A549 (cell line): ENCODE measurements around the gene ALDH1A1. TPM values are rescaled to one million over a fixed set of nuclear protein-coding genes. Genes with fewer than 3 reads are reported as not detected.

ENCODE experiments used
- ATAC-seq, 2 experiments: fragments of 200-7000 bp in 1 of 2; fragments of >200 bp in 1 of 2; cut with Nextera tagmentation in 1 of 2; cut with Tn5 transposase in 1 of 2; 3 replicates each; pipeline versions ENCODE4 v1.8.0 to v1.9.1; 2018 to 2020; ENCODE audit warnings: mild to moderate bottlenecking in 1 of 2, moderate library complexity in 1 of 2
- CTCF ChIA-PET: fragments of 300-600 bp; sonication (Branson Sonifier 250); formaldehyde crosslinking; extraction: SDS; loops from one replicate; lab custom pipeline; 2021; ENCODE audit warnings: antibody characterized with exemption, inconsistent platforms; lab: Yijun Ruan, JAX
- POLR2A ChIA-PET: fragments of 350-600 bp; formaldehyde crosslinking; extraction: SDS; loops from one replicate; lab custom pipeline; 2021; ENCODE audit warnings: antibody characterized with exemption, inconsistent platforms; lab: Yijun Ruan, JAX
- DNase-seq, 2 experiments: peaks; one replicate each; pipeline versions ENCODE4 v3.0.0 to v3.0.0-alpha.2; 2011 to 2016; ENCODE audit warnings: low read depth in 1 of 2, low spot score in 1 of 2
- FAIRE-seq: peaks from 2 replicates; lab custom pipeline; 2011; peaks lifted over from hg19 to GRCh38; lab: Jason Lieb, UNC
- H3K27ac ChIP-seq, 2 experiments: fragments of >200 bp; sonication (Bioruptor Twin); formaldehyde crosslinking; 3 replicates each; pipeline ENCODE4 v1.5.1; 2016 to 2017
- H3K4me1 ChIP-seq: fragments of >200 bp; sonication (Bioruptor Twin); formaldehyde crosslinking; 3 replicates; pipeline ENCODE4 v1.6.1; 2016
- H3K4me2 ChIP-seq: fragments of >200 bp; sonication (Bioruptor Twin); formaldehyde crosslinking; 3 replicates; pipeline ENCODE4 v1.6.1; 2016
- H3K4me3 ChIP-seq: fragments of >200 bp; sonication (Bioruptor Twin); formaldehyde crosslinking; 3 replicates; pipeline ENCODE4 v1.5.1; 2016
- H3K9me3 ChIP-seq: fragments of >200 bp; sonication (Bioruptor Twin); formaldehyde crosslinking; 3 replicates; pipeline ENCODE4 v1.6.1; 2016
- BHLHE40 ChIP-seq: IDR thresholded peaks from 2 replicates; pipeline ENCODE4 v1.6.1; 2012; ENCODE audit warnings: low read depth, low read length, inconsistent platforms
- CBX2 ChIP-seq: fragments of 200-600 bp; sonication (generic); IDR thresholded peaks from 2 replicates; pipeline ENCODE4 v1.6.1; 2016; ENCODE audit warnings: low read depth, mild to moderate bottlenecking, borderline replicate concordance
- CHD2 ChIP-seq: fragments of 150-350 bp; IDR thresholded peaks from 2 replicates; pipeline ENCODE4 v1.6.1; 2014; ENCODE audit warnings: low read length; ENCODE audit not compliant: partially characterized antibody
- EHF ChIP-seq: fragments of 250-450 bp; sonication (Bioruptor Pico); IDR thresholded peaks from 2 replicates; pipeline ENCODE4 v1.5.0; 2020; ENCODE audit warnings: mild to moderate bottlenecking
- ESRRA ChIP-seq: fragments of 150-350 bp; IDR thresholded peaks from 2 replicates; pipeline ENCODE4 v1.6.1; 2014; ENCODE audit warnings: mild to moderate bottlenecking, low read length, borderline replicate concordance
- FOXS1 ChIP-seq: fragments of 250-450 bp; sonication (Bioruptor Pico); IDR thresholded peaks from 2 replicates; pipeline ENCODE4 v1.5.0; 2020; ENCODE audit warnings: mild to moderate bottlenecking, moderate library complexity
- HEYL ChIP-seq: fragments of 250-450 bp; sonication (Bioruptor Pico); IDR thresholded peaks from 2 replicates; pipeline ENCODE4 v1.8.0; 2021; ENCODE audit warnings: mild to moderate bottlenecking, moderate library complexity
- JUNB ChIP-seq: fragments of >200 bp; sonication (Bioruptor Twin); formaldehyde crosslinking; IDR thresholded peaks from 2 replicates; pipeline ENCODE4 v1.6.1; 2016
- KDM1A ChIP-seq: fragments of 200-600 bp; sonication (generic); IDR thresholded peaks from 2 replicates; pipeline ENCODE4 v1.6.1; 2016; ENCODE audit warnings: low read depth, mild to moderate bottlenecking
- KDM5A ChIP-seq: fragments of 200-600 bp; sonication (generic); IDR thresholded peaks from 2 replicates; pipeline ENCODE4 v1.6.1; 2016; ENCODE audit warnings: antibody characterized with exemption, mild to moderate bottlenecking
- MAFK ChIP-seq: fragments of 450-650 bp; IDR thresholded peaks from 2 replicates; pipeline ENCODE4 v1.6.1; 2014; ENCODE audit not compliant: partially characterized antibody
- MAX ChIP-seq: IDR thresholded peaks from 2 replicates; pipeline ENCODE4 v1.6.1; 2012
- MAZ ChIP-seq: fragments of 150-350 bp; IDR thresholded peaks from 2 replicates; pipeline ENCODE4 v1.6.1; 2014; ENCODE audit warnings: antibody characterized with exemption, low read depth, low read length, borderline replicate concordance
- MYC ChIP-seq: IDR thresholded peaks from 2 replicates; pipeline ENCODE4 v1.6.1; 2012; ENCODE audit warnings: mild to moderate bottlenecking, inconsistent platforms, low read length, improper control_type of control experiment, borderline replicate concordance
- NPAS2 ChIP-seq: fragments of 250-450 bp; sonication (Bioruptor Pico); IDR thresholded peaks from 2 replicates; pipeline ENCODE4 v1.8.0; 2022; ENCODE audit warnings: mild to moderate bottlenecking, moderate library complexity, borderline replicate concordance
- PBX3 ChIP-seq: IDR thresholded peaks from 2 replicates; pipeline ENCODE4 v1.6.1; 2012
- REST ChIP-seq: fragments of 200-600 bp; sonication (generic); IDR thresholded peaks from 2 replicates; pipeline ENCODE4 v1.6.1; 2016; ENCODE audit warnings: antibody characterized with exemption, mild to moderate bottlenecking, moderate library complexity
- RFX5 ChIP-seq: fragments of 450-650 bp; IDR thresholded peaks from 2 replicates; pipeline ENCODE4 v1.7.1; 2014; ENCODE audit warnings: antibody characterized with exemption, mild to moderate bottlenecking, moderate library complexity
- SMC3 ChIP-seq: fragments of >200 bp; sonication (Bioruptor Twin); formaldehyde crosslinking; IDR thresholded peaks from 3 replicates; pipeline ENCODE4 v1.6.1; 2018; ENCODE audit warnings: inconsistent platforms
- TFCP2L1 ChIP-seq: fragments of 250-450 bp; sonication (Bioruptor Pico); IDR thresholded peaks from 2 replicates; pipeline ENCODE4 v1.5.0; 2021; ENCODE audit warnings: mild to moderate bottlenecking
- ZC3H11A ChIP-seq: fragments of 450-650 bp; IDR thresholded peaks from 2 replicates; pipeline ENCODE4 v1.6.1; 2014; ENCODE audit warnings: antibody characterized with exemption, mild to moderate bottlenecking
- ZFP36 ChIP-seq: fragments of 450-650 bp; IDR thresholded peaks from 2 replicates; pipeline ENCODE4 v1.6.1; 2014; ENCODE audit warnings: borderline replicate concordance; ENCODE audit not compliant: partially characterized antibody
- ZSCAN20 ChIP-seq: fragments of 250-450 bp; sonication (Bioruptor Pico); IDR thresholded peaks from 2 replicates; pipeline ENCODE4 v1.8.0; 2022; ENCODE audit warnings: mild to moderate bottlenecking, moderate library complexity
- WGBS: methylation state at CpG from one replicate; pipeline ENCODE4 v1.1.6; 2017; ENCODE audit errors: missing lambda C conversion rate; 5-methylcytosine and 5-hydroxymethylcytosine counted together
- polyA plus RNA-seq, 4 experiments: library from polyadenylated mRNA; depleted of rRNA in 3 of 4; stranded (reverse); fragments of >200 nt; fragmentation: RNase III in 1 of 4; extraction: RNeasy Plus Mini Kit Qiagen cat#74134 plus additional on column Dnase treatment in 1 of 4; gene quantifications; 2 replicates in 3 of 4; 3 replicates in 1 of 4; pipeline ENCODE4 v1.2.3, GENCODE V29; 2011 to 2017
- TF ChIP-seq, protein P1 (sequence below): fragments of 250-450 bp; sonication (Bioruptor Pico); IDR thresholded peaks from 2 replicates; pipeline ENCODE4 v1.5.0; 2020; ENCODE audit warnings: low read depth, mild to moderate bottlenecking, moderate library complexity

The ALDH1A1 gene
- polyA plus RNA-seq, 2 of the 4 experiments (the other 2 are of a cell fraction), result 8,617 to 9,987 TPM

GRCh38 chr9:72958485-72959281, 5.8 kb upstream of the ALDH1A1 start:
- ChIA-PET POLR2A (no interaction called here), CTCF (interaction anchor here (0.9 to 2.1 kb wide), 4 partner anchors 8 to 241 kb away, joined by 3 to 8 read pairs (median 4); no protein-coding TSS in a partner anchor)
- no peaks in the 10 kb centered on the region for H3K9me3 ChIP-seq
- FAIRE-seq (no peak), DNase-seq (peak in 1 of 2 experiments; percentile 8), ATAC-seq (peak; percentile 31 to 38; a peak in 4 of 6 replicates)
- peaks cover 53% of the 10 kb centered on the region for H3K4me1 ChIP-seq
- 82% methylated on average over 5 of the region's 5 CpGs for WGBS
- peak overlapping the region; percentile 71; the same call in 2 of the 3 replicates for H3K4me2 ChIP-seq
- H3K4me3 ChIP-seq, result no peak overlapping the region
- TF ChIP-seq REST (no peak), MYC (no peak), TFCP2L1 (CRISPR knock-in tag) (no peak), ESRRA (no peak), ZC3H11A (no peak), CBX2 (no peak), ZFP36 (no peak), KDM1A (no peak), MAX (no peak), SMC3 (no peak), JUNB (no peak)
- TF ChIP-seq, all 56 proteins: peak for 0
- H3K27ac ChIP-seq, result peak overlapping the region; percentile 69 to 80

- 60% methylated on average over 1 of the region's 1 CpG for WGBS
- CTCF ChIA-PET, result interaction anchor here (1.1 to 2.4 kb wide), 8 partner anchors 16 to 99 kb away, joined by 3 to 7 read pairs (median 4); no protein-coding TSS in a partner anchor
- no peaks in the 10 kb centered on the region for H3K9me3 ChIP-seq
Observed at GRCh38 chr9:72955571-72955970, 2.7 kb upstream of the ALDH1A1 start.

More at GRCh38 chr9:72955571-72955970, 2.7 kb upstream of the ALDH1A1 start:
- Histone ChIP-seq H3K4me1 (peaks cover 45% of the 10 kb centered on the region), H3K4me3 (peak overlapping the region; percentile 67; the same call in 1 of the 3 replicates), H3K27ac (peak overlapping the region; percentile 90 to 91), H3K4me2 (peak overlapping the region; percentile 94)
- TF ChIP-seq EHF (no peak), MAZ (no peak), HEYL (CRISPR knock-in tag) (no peak), PBX3 (no peak), TFCP2L1 (CRISPR knock-in tag) (no peak), CHD2 (no peak), ZSCAN20 (no peak), RFX5 (no peak), BHLHE40 (no peak), FOXS1 (CRISPR knock-in tag) (no peak), SMC3 (no peak), KDM5A (no peak), NPAS2 (CRISPR knock-in tag) (no peak), MAFK (no peak)
- TF ChIP-seq, protein P1, sequence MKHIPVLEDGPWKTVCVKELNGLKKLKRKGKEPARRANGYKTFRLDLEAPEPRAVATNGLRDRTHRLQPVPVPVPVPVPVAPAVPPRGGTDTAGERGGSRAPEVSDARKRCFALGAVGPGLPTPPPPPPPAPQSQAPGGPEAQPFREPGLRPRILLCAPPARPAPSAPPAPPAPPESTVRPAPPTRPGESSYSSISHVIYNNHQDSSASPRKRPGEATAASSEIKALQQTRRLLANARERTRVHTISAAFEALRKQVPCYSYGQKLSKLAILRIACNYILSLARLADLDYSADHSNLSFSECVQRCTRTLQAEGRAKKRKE (CRISPR knock-in tag), result no peak
- POLR2A ChIA-PET, result interaction anchor here (0.9 to 1.7 kb wide), 3 partner anchors 22 to 35 kb away, joined by 3 to 8 read pairs (median 3); no protein-coding TSS in a partner anchor
- DNase-seq (no peak), FAIRE-seq (no peak), ATAC-seq (no peak)
